Naive thymus-derived CD4-positive, alpha-beta T cell (primary cell): ENCODE measurements around the gene STON2. TPM values are rescaled to one million over a fixed set of nuclear protein-coding genes. Genes with fewer than 3 reads are reported as not detected.
A peak's percentile ranks its signal among the peaks of the same experiment; 100 is the strongest.

Experiments
- ATAC-seq: fragments of 150-1000 bp; cut with Tn5 transposase; 2 replicates; pipeline ENCODE4 v1.10.0; 2021; ENCODE audit warnings: mild to moderate bottlenecking, moderate library complexity
- CTCF ChIA-PET: fragments of 350-600 bp; sonication (Branson Sonifier 250); formaldehyde crosslinking; loops from one replicate; lab custom pipeline; 2021; ENCODE audit warnings: antibody characterized with exemption; lab: Charles Lee
- POLR2A ChIA-PET: fragments of 350-600 bp; sonication (Branson Sonifier 250); formaldehyde crosslinking; loops from one replicate; lab custom pipeline; 2021; ENCODE audit warnings: antibody characterized with exemption, inconsistent platforms; lab: Charles Lee
- DNase-seq, 9 donors: peaks; one replicate each; pipeline versions ENCODE4 v3.0.0 to v3.0.0-alpha.2; 2020 to 2022; ENCODE audit warnings: mixed read lengths in 1 of 9
- H3K27ac ChIP-seq: one replicate; pipeline ENCODE4 v1.7.0; 2013; ENCODE audit warnings: mild to moderate bottlenecking, low read depth, low read length, moderate library complexity
- H3K27me3 ChIP-seq, 2 donors: one replicate each; pipeline ENCODE4 v1.7.0; 2013; ENCODE audit warnings: low read length in 2 of 2, mild to moderate bottlenecking in 2 of 2, moderate library complexity in 2 of 2; ENCODE audit not compliant: control insufficient read depth in 2 of 2, insufficient read depth in 2 of 2
- H3K36me3 ChIP-seq, 3 experiments: 1 replicate in 2 of 3; 2 replicates in 1 of 3; pipeline ENCODE4 v1.7.0; 2013; ENCODE audit warnings: low read length in 3 of 3, mild to moderate bottlenecking in 3 of 3, moderate library complexity in 1 of 3; ENCODE audit not compliant: insufficient read depth in 3 of 3, control insufficient read depth in 2 of 3
- H3K4me1 ChIP-seq, 2 donors: one replicate each; pipeline ENCODE4 v1.7.0; 2013; ENCODE audit warnings: low read length in 2 of 2, mild to moderate bottlenecking in 2 of 2, moderate library complexity in 1 of 2; ENCODE audit not compliant: control insufficient read depth in 2 of 2, insufficient read depth in 2 of 2
- H3K4me3 ChIP-seq: 2 replicates; pipeline ENCODE4 v1.7.0; 2013; ENCODE audit warnings: mild to moderate bottlenecking, low read length
- H3K9me3 ChIP-seq, 3 experiments: 1 replicate in 2 of 3; 2 replicates in 1 of 3; pipeline ENCODE4 v1.7.0; 2013; ENCODE audit warnings: low read length in 3 of 3; ENCODE audit not compliant: control insufficient read depth in 2 of 3
- H3K27ac Mint-ChIP-seq, 9 donors: one replicate each; pipeline ENCODE4 v1.8.0; 2020 to 2022; ENCODE audit warnings: mixed read lengths in 9 of 9, mild to moderate bottlenecking in 8 of 9, moderate library complexity in 5 of 9, inconsistent platforms in 2 of 9
- H3K27me3 Mint-ChIP-seq, 5 donors: one replicate each; pipeline ENCODE4 v1.8.0; 2021 to 2022; ENCODE audit warnings: mixed read lengths in 5 of 5, mild to moderate bottlenecking in 1 of 5
- H3K36me3 Mint-ChIP-seq, 5 donors: one replicate each; pipeline ENCODE4 v1.8.0; 2020 to 2022; ENCODE audit warnings: mixed read lengths in 5 of 5, mild to moderate bottlenecking in 3 of 5, inconsistent platforms in 1 of 5
- H3K4me1 Mint-ChIP-seq, 7 donors: one replicate each; pipeline ENCODE4 v1.8.0; 2020 to 2022; ENCODE audit warnings: mixed read lengths in 7 of 7, mild to moderate bottlenecking in 3 of 7, inconsistent platforms in 1 of 7
- H3K4me3 Mint-ChIP-seq, 10 donors: one replicate each; pipeline ENCODE4 v1.8.0; 2020 to 2022; ENCODE audit warnings: mild to moderate bottlenecking in 10 of 10, mixed read lengths in 10 of 10, moderate library complexity in 6 of 10, inconsistent platforms in 2 of 10
- H3K9me3 Mint-ChIP-seq, 11 donors: one replicate each; pipeline ENCODE4 v1.8.0; 2020 to 2022; ENCODE audit warnings: mixed read lengths in 11 of 11, mild to moderate bottlenecking in 4 of 11, inconsistent platforms in 1 of 11, moderate library complexity in 1 of 11
- intact Hi-C, 2 donors: fragments of 100-400 bp; cut with micrococcal nuclease; formaldehyde crosslinking; loops; one replicate each; pipeline ENCODE4 v1.15.1; 2023
- polyA plus RNA-seq, 2 donors: library from polyadenylated mRNA; unstranded; fragments of 300-500 nt; fragmentation: Illumina TruSeq; gene quantifications; one replicate each; pipeline ENCODE4 v1.2.3, GENCODE V29; 2021
- total RNA-seq, 6 experiments: library from RNA in 5 of 6; stranded (reverse) in 5 of 6; gene quantifications; 1 replicate in 5 of 6; 2 replicates in 1 of 6; pipeline ENCODE4 v1.2.3 and lab custom pipeline; 2021 to 2026

The STON2 gene
- total and polyA plus RNA-seq, 7 experiments from 2014 or later = 0.19 to 3.4 (median 0.65) TPM; not detected in 4

GRCh38 chr14:81441626-81442134 lies 41.6 kb upstream of the STON2 start:
- Histone ChIP-seq H3K36me3 (no peaks in the 10 kb centered on the region), H3K4me3 (no peak overlapping the region), H3K27ac (no peak overlapping the region), H3K9me3 (no peaks in the 10 kb centered on the region), H3K4me1 (no peaks in the 10 kb centered on the region), H3K27me3 (peaks cover 2 to 3% of the 10 kb centered on the region in 2 donors)
- H3K9me3 Mint-ChIP-seq = peaks cover 0 to 2% (median 0%) of the 10 kb centered on the region in 11 donors
- DNase-seq (no peak), ATAC-seq (no peak)
- no peak overlapping the region for H3K27ac Mint-ChIP-seq
- CTCF ChIA-PET = interaction anchor here (0.9 kb wide), 1 partner anchor 12 kb away, joined by 4 read pairs; no protein-coding TSS in a partner anchor
- H3K27me3 Mint-ChIP-seq = peaks cover 58 to 73% (median 62%) of the 10 kb centered on the region in 5 donors
- no peaks in the 10 kb centered on the region for H3K36me3 Mint-ChIP-seq
- intact Hi-C loops = no loop called here
- POLR2A ChIA-PET = no interaction called here
- peaks cover 0 to 8% (median 8%) of the 10 kb centered on the region in 7 donors for H3K4me1 Mint-ChIP-seq
- no peak overlapping the region for H3K4me3 Mint-ChIP-seq

GRCh38 chr14:81440041-81440440 lies 39.9 kb upstream of the STON2 start:
- Mint-ChIP-seq H3K27ac (no peak overlapping the region), H3K9me3 (peaks cover 0 to 5% (median 0%) of the 10 kb centered on the region in 11 donors), H3K4me1 (peaks cover 5 to 15% (median 14%) of the 10 kb centered on the region in 7 donors), H3K27me3 (peaks cover 64 to 80% (median 69%) of the 10 kb centered on the region in 5 donors), H3K4me3 (no peak overlapping the region), H3K36me3 (peaks cover 0 to 4% (median 0%) of the 10 kb centered on the region in 5 donors)
- H3K27me3 ChIP-seq = peaks cover 3 to 14% of the 10 kb centered on the region in 2 donors
- H3K4me1 ChIP-seq = peaks cover 6 to 7% of the 10 kb centered on the region in 2 donors
- ChIA-PET POLR2A (no interaction called here), CTCF (no interaction called here)
- intact Hi-C loops = no loop called here
- no peaks in the 10 kb centered on the region for H3K36me3 ChIP-seq
- DNase-seq (no peak), ATAC-seq (no peak)
- no peak overlapping the region for H3K27ac ChIP-seq
- no peak overlapping the region for H3K4me3 ChIP-seq
- no peaks in the 10 kb centered on the region for H3K9me3 ChIP-seq

- peaks cover 0 to 5% (median 0%) of the 10 kb centered on the region in 11 donors for H3K9me3 Mint-ChIP-seq
- POLR2A ChIA-PET = no interaction called here
- H3K36me3 Mint-ChIP-seq = peaks cover 0 to 4% (median 0%) of the 10 kb centered on the region in 5 donors
- intact Hi-C loops = no loop called here
- H3K27ac Mint-ChIP-seq = no peak overlapping the region
- Histone ChIP-seq H3K27me3 (peaks cover 7 to 23% of the 10 kb centered on the region in 2 donors), H3K36me3 (no peaks in the 10 kb centered on the region), H3K27ac (no peak overlapping the region), H3K4me3 (no peak overlapping the region), H3K4me1 (peaks cover 7% of the 10 kb centered on the region in 2 donors), H3K9me3 (no peaks in the 10 kb centered on the region)
- peak overlapping the region; percentile 6 to 89 (median 78) for H3K4me3 Mint-ChIP-seq
- H3K27me3 Mint-ChIP-seq = peaks cover 73 to 89% (median 77%) of the 10 kb centered on the region in 5 donors
- ATAC-seq = no peak
- DNase-seq = no peak
- CTCF ChIA-PET = no interaction called here
- H3K4me1 Mint-ChIP-seq = peaks cover 6 to 16% (median 15%) of the 10 kb centered on the region in 7 donors
Observed at GRCh38 chr14:81437244-81437643, 37.1 kb upstream of the STON2 start.

GRCh38 chr14:81436296-81437138 lies 36.4 kb upstream of the STON2 start:
- peaks cover 6 to 16% (median 15%) of the 10 kb centered on the region in 7 donors for H3K4me1 Mint-ChIP-seq
- Histone ChIP-seq H3K4me3 (peak overlapping the region; percentile 48), H3K27me3 (peaks cover 7 to 23% of the 10 kb centered on the region in 2 donors), H3K9me3 (no peaks in the 10 kb centered on the region), H3K36me3 (no peaks in the 10 kb centered on the region), H3K27ac (no peak overlapping the region), H3K4me1 (peaks cover 7% of the 10 kb centered on the region in 2 donors)
- peaks cover 72 to 85% (median 78%) of the 10 kb centered on the region in 5 donors for H3K27me3 Mint-ChIP-seq
- DNase-seq (peak in 7 of 9 donors; percentile 2 to 62 (median 19)), ATAC-seq (peak; percentile 81)
- H3K27ac Mint-ChIP-seq = no peak overlapping the region
- ChIA-PET POLR2A (no interaction called here), CTCF (no interaction called here)
- intact Hi-C loops = loop anchor here in 1 of 2 donors (1.0 kb wide), 1 partner anchor 266 kb away; no protein-coding TSS in a partner anchor
- peaks cover 0 to 5% (median 0%) of the 10 kb centered on the region in 11 donors for H3K9me3 Mint-ChIP-seq
- peaks cover 0 to 4% (median 0%) of the 10 kb centered on the region in 5 donors for H3K36me3 Mint-ChIP-seq
- H3K4me3 Mint-ChIP-seq = peak overlapping the region; percentile 41 to 89 (median 78)

GRCh38 chr14:81435391-81436295 lies 35.5 kb upstream of the STON2 start:
- peaks cover 7% of the 10 kb centered on the region in 2 donors for H3K4me1 ChIP-seq
- H3K4me3 ChIP-seq = peak overlapping the region; percentile 57
- H3K27ac ChIP-seq = no peak overlapping the region
- H3K4me1 Mint-ChIP-seq = peaks cover 6 to 16% (median 15%) of the 10 kb centered on the region in 7 donors
- POLR2A ChIA-PET = no interaction called here
- intact Hi-C loops = loop anchor here in 1 of 2 donors (1.0 kb wide), 1 partner anchor 265 kb away; no protein-coding TSS in a partner anchor
- H3K27me3 Mint-ChIP-seq = peaks cover 67 to 76% (median 74%) of the 10 kb centered on the region in 5 donors
- H3K36me3 Mint-ChIP-seq = peaks cover 0 to 4% (median 0%) of the 10 kb centered on the region in 5 donors
- peak in 7 of 9 donors; percentile 12 to 38 (median 18) for DNase-seq
- no peaks in the 10 kb centered on the region for H3K36me3 ChIP-seq
- H3K9me3 ChIP-seq = no peaks in the 10 kb centered on the region
- peaks cover 7 to 23% of the 10 kb centered on the region in 2 donors for H3K27me3 ChIP-seq
- ATAC-seq = peak; percentile 49
- peak overlapping the region; percentile 75 to 94 (median 88) for H3K4me3 Mint-ChIP-seq
- no peak overlapping the region for H3K27ac Mint-ChIP-seq
- H3K9me3 Mint-ChIP-seq = peaks cover 0 to 5% (median 0%) of the 10 kb centered on the region in 11 donors
- CTCF ChIA-PET = no interaction called here

GRCh38 chr14:81435048-81435390 lies 34.9 kb upstream of the STON2 start:
- peaks cover 6 to 16% (median 15%) of the 10 kb centered on the region in 7 donors for H3K4me1 Mint-ChIP-seq
- peaks cover 0 to 4% (median 0%) of the 10 kb centered on the region in 5 donors for H3K36me3 Mint-ChIP-seq
- H3K27me3 Mint-ChIP-seq = peaks cover 66 to 73% (median 71%) of the 10 kb centered on the region in 5 donors
- Histone ChIP-seq H3K4me1 (peaks cover 7% of the 10 kb centered on the region in 2 donors), H3K9me3 (no peaks in the 10 kb centered on the region), H3K4me3 (peak overlapping the region; percentile 57), H3K36me3 (no peaks in the 10 kb centered on the region), H3K27ac (no peak overlapping the region), H3K27me3 (peaks cover 7 to 23% of the 10 kb centered on the region in 2 donors)
- CTCF ChIA-PET = no interaction called here
- H3K9me3 Mint-ChIP-seq = peaks cover 0 to 5% (median 0%) of the 10 kb centered on the region in 11 donors
- intact Hi-C loops = no loop called here
- DNase-seq = no peak
- POLR2A ChIA-PET = no interaction called here
- no peak overlapping the region for H3K27ac Mint-ChIP-seq
- ATAC-seq = no peak
- H3K4me3 Mint-ChIP-seq = peak overlapping the region; percentile 75 to 94 (median 88)
